ENCODE data around the gene AIFM3.

DNA sequence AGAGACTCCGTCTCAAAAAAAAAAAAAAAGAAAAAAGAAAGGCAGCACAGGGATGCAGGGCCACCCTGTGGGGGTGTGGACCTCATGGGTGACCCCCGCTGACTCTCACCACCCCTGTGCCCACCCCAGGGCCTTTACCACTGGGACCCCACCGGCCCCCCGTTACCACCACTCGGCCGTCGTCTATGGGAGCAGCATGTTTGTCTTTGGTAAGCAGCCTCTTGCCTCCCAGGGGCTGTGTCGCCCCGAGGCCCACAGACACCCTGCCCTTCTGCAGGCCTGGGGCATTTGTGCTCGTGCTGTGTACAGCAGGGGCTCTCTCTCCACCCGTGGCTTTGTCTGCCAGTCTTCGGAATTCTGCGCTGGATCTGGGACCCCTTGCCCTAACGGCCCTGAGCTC, 20.3 kb downstream of the AIFM3 start:
- TF ChIP-seq TAF1 (IDR thresholded peaks at IDR 0.05; ENCODE audit: low read depth) (no peak), EP300 (IDR thresholded peaks at IDR 0.05; ENCODE audit: borderline replicate concordance) (no peak), TEAD4 (IDR thresholded peaks at IDR 0.05) (no peak), YY1 (IDR thresholded peaks at IDR 0.05; ENCODE audit: low read depth) (no peak), NFIC (IDR thresholded peaks at IDR 0.05) (no peak), RAD21 (IDR thresholded peaks at IDR 0.05; ENCODE audit: low read depth) (no peak)

All from Ishikawa (cell line).